ENCODE results near the gene TCEAL7. TPM values are rescaled to one million over a fixed set of nuclear protein-coding genes. Genes with fewer than 3 reads are reported as not detected.

The TCEAL7 gene
- total and polyA plus RNA-seq, 4 donors, result 0.49 to 1.1 (median 0.56) TPM

DNA sequence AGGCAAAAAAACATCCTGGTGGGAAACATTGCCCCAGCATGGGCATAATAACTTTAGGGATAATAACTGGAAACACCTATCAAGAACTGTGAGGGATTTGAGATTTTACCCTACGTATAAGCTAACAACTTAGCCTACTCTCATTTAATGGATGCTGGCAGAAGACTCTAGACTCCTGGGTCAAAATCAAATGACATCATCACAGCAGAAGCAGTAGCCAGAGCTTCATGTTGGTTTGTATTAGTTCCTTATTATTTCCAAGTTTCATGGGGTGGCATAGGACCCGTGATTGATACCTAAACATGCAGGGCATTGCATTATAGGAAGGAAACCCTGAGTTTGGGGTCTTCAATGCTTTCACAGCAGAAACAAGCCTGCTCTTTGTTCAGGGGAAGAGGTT lies 30.9 kb downstream of the TCEAL7 start:
- no peak for TF ChIP-seq JUND (IDR thresholded peaks at IDR 0.05)
- no peak for TF ChIP-seq HNF4G (IDR thresholded peaks at IDR 0.05)
- TF ChIP-seq SP1 (IDR thresholded peaks at IDR 0.05), result no peak
- no peak for TF ChIP-seq YY1 (IDR thresholded peaks at IDR 0.05)
- no peak for TF ChIP-seq EGR1 (IDR thresholded peaks at IDR 0.05; ENCODE audit: low read depth in 2 of 2)
- no peak for TF ChIP-seq HNF4A (conservative IDR thresholded peaks at IDR 0.05)
- TF ChIP-seq ATF3 (IDR thresholded peaks at IDR 0.05), result no peak
- WGBS, result 54% methylated on average over 2 of the region's 2 CpGs
- DNase-seq (ENCODE audit: low spot score), result no peak
- no peaks in the 10 kb centered on the region for H3K27me3 ChIP-seq (ENCODE audit: control insufficient read depth in 4 of 4, insufficient read depth in 4 of 4, low read length in 3 of 4)
- H3K27ac ChIP-seq (ENCODE audit: low read depth in 1 of 2, low read length in 2 of 2), result no peak overlapping the region
- no peak overlapping the region for H3K4me3 ChIP-seq (ENCODE audit: low read depth in 1 of 3, low read length in 3 of 3)
- H3K4me1 ChIP-seq (ENCODE audit: control insufficient read depth in 4 of 4, insufficient read depth in 4 of 4, low read length in 3 of 4), result no peaks in the 10 kb centered on the region
- H3K36me3 ChIP-seq (ENCODE audit: control insufficient read depth in 4 of 4, insufficient read depth in 3 of 4, low read depth in 1 of 4, low read length in 3 of 4), result no peaks in the 10 kb centered on the region
- H3K9ac ChIP-seq (ENCODE audit: low read depth in 1 of 2, low read length in 2 of 2), result no peak overlapping the region
- no peaks in the 10 kb centered on the region for H3K9me3 ChIP-seq (ENCODE audit: control insufficient read depth in 4 of 4, low read length in 3 of 4)

- H3K4me3 ChIP-seq (ENCODE audit: low read depth in 1 of 3, low read length in 3 of 3), result no peak overlapping the region
- DNase-seq (ENCODE audit: low spot score), result no peak
- H3K36me3 ChIP-seq (ENCODE audit: control insufficient read depth in 4 of 4, insufficient read depth in 3 of 4, low read depth in 1 of 4, low read length in 3 of 4), result no peaks in the 10 kb centered on the region
- TF ChIP-seq, protein P1, sequence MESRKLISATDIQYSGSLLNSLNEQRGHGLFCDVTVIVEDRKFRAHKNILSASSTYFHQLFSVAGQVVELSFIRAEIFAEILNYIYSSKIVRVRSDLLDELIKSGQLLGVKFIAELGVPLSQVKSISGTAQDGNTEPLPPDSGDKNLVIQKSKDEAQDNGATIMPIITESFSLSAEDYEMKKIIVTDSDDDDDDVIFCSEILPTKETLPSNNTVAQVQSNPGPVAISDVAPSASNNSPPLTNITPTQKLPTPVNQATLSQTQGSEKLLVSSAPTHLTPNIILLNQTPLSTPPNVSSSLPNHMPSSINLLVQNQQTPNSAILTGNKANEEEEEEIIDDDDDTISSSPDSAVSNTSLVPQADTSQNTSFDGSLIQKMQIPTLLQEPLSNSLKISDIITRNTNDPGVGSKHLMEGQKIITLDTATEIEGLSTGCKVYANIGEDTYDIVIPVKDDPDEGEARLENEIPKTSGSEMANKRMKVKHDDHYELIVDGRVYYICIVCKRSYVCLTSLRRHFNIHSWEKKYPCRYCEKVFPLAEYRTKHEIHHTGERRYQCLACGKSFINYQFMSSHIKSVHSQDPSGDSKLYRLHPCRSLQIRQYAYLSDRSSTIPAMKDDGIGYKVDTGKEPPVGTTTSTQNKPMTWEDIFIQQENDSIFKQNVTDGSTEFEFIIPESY (IDR thresholded peaks at IDR 0.05), result no peak
- TF ChIP-seq NR2F2 (IDR thresholded peaks at IDR 0.05), result no peak
- TF ChIP-seq EGR1 (IDR thresholded peaks at IDR 0.05; ENCODE audit: low read depth in 2 of 2), result no peak
- no peak for TF ChIP-seq YY1 (IDR thresholded peaks at IDR 0.05)
- no peak for TF ChIP-seq TAF1 (conservative IDR thresholded peaks at IDR 0.05)
- TF ChIP-seq JUND (IDR thresholded peaks at IDR 0.05), result no peak
- TF ChIP-seq ATF3 (IDR thresholded peaks at IDR 0.05), result no peak
- TF ChIP-seq, protein P2, sequence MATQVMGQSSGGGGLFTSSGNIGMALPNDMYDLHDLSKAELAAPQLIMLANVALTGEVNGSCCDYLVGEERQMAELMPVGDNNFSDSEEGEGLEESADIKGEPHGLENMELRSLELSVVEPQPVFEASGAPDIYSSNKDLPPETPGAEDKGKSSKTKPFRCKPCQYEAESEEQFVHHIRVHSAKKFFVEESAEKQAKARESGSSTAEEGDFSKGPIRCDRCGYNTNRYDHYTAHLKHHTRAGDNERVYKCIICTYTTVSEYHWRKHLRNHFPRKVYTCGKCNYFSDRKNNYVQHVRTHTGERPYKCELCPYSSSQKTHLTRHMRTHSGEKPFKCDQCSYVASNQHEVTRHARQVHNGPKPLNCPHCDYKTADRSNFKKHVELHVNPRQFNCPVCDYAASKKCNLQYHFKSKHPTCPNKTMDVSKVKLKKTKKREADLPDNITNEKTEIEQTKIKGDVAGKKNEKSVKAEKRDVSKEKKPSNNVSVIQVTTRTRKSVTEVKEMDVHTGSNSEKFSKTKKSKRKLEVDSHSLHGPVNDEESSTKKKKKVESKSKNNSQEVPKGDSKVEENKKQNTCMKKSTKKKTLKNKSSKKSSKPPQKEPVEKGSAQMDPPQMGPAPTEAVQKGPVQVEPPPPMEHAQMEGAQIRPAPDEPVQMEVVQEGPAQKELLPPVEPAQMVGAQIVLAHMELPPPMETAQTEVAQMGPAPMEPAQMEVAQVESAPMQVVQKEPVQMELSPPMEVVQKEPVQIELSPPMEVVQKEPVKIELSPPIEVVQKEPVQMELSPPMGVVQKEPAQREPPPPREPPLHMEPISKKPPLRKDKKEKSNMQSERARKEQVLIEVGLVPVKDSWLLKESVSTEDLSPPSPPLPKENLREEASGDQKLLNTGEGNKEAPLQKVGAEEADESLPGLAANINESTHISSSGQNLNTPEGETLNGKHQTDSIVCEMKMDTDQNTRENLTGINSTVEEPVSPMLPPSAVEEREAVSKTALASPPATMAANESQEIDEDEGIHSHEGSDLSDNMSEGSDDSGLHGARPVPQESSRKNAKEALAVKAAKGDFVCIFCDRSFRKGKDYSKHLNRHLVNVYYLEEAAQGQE (IDR thresholded peaks at IDR 0.05), result no peak
- no peak for TF ChIP-seq MAX (IDR thresholded peaks at IDR 0.05)
- H3K27ac ChIP-seq (ENCODE audit: low read depth in 1 of 2, low read length in 2 of 2), result no peak overlapping the region
- no peaks in the 10 kb centered on the region for H3K9me3 ChIP-seq (ENCODE audit: control insufficient read depth in 4 of 4, low read length in 3 of 4)
- H3K9ac ChIP-seq (ENCODE audit: low read depth in 1 of 2, low read length in 2 of 2), result no peak overlapping the region
- WGBS, result 24% methylated on average over 1 of the region's 1 CpG
- H3K27me3 ChIP-seq (ENCODE audit: control insufficient read depth in 4 of 4, insufficient read depth in 4 of 4, low read length in 3 of 4), result no peaks in the 10 kb centered on the region
- H3K4me1 ChIP-seq (ENCODE audit: control insufficient read depth in 4 of 4, insufficient read depth in 4 of 4, low read length in 3 of 4), result no peaks in the 10 kb centered on the region
Measured at GRCh38 chrX:103361798-103362197, 31.8 kb downstream of the TCEAL7 start.

GRCh38 chrX:103362474-103362873 lies 32.4 kb downstream of the TCEAL7 start:
- H3K4me1 ChIP-seq (ENCODE audit: control insufficient read depth in 4 of 4, insufficient read depth in 4 of 4, low read length in 3 of 4), result no peaks in the 10 kb centered on the region
- no peak overlapping the region for H3K4me3 ChIP-seq (ENCODE audit: low read depth in 1 of 3, low read length in 3 of 3)
- no peaks in the 10 kb centered on the region for H3K27me3 ChIP-seq (ENCODE audit: control insufficient read depth in 4 of 4, insufficient read depth in 4 of 4, low read length in 3 of 4)
- WGBS, result 26% methylated on average over 1 of the region's 1 CpG
- no peaks in the 10 kb centered on the region for H3K36me3 ChIP-seq (ENCODE audit: control insufficient read depth in 4 of 4, insufficient read depth in 3 of 4, low read depth in 1 of 4, low read length in 3 of 4)
- H3K9ac ChIP-seq (ENCODE audit: low read depth in 1 of 2, low read length in 2 of 2), result no peak overlapping the region
- DNase-seq (ENCODE audit: low spot score), result no peak
- no peaks in the 10 kb centered on the region for H3K9me3 ChIP-seq (ENCODE audit: control insufficient read depth in 4 of 4, low read length in 3 of 4)
- H3K27ac ChIP-seq (ENCODE audit: low read depth in 1 of 2, low read length in 2 of 2), result no peak overlapping the region
- TF ChIP-seq RXRA (IDR thresholded peaks at IDR 0.05), result peak; percentile 9 to 25
- TF ChIP-seq FOXA1 (IDR thresholded peaks at IDR 0.05), result no peak
